ENCODE data around the gene FEM1A. TPM values are rescaled to one million over a fixed set of nuclear protein-coding genes. Genes with fewer than 3 reads are reported as not detected.
"Not testable (repeated sequence)": the region's sequence is repeated elsewhere in the genome, so short reads cannot be mapped to it uniquely, and the experiment has no call there.

The FEM1A gene
- total and polyA plus RNA-seq, 2 donors (not counting 1 experiment from before 2014, with no cell fraction given), result 5.8 to 18.7 TPM

DNA sequence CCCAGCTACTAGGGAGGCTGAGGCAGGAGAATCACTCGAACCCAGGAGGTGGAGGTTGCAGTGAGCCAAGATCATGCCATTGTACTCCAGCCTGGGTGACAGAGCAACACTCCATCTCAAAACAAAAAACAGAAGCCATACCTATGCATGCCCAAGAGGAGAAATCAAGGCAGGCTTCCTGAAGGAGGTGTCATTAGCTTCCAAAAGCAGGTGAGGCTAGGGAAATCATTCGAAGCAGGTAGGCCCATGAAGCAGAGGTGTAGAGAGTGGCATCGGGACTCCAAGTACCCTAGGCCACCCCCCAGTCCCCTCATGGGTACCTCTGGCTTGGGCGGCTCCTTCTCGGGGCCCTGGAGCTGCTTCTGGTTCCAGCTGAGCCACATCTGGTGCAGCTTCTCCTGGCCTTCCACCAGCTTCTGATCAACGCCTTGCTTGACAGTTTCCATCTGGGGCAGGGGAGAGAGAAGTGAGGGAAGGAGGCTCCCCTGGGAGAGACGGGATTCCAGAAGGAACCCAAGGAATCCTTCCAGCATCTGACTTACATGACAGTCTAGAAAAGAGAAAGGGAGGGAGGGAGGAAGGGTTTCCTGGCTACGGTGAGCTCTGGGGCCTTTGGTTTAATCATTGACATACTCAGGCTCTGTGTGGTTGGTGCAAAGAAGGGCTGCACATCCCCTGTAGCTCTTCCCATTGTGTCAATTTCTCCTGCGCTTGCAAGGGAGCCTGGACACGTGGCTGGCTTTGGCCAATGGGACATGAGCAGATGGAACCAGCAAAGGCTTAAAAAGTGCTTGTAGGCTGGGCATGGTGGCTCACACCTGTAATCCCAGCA lies 53.0 kb downstream of the FEM1A start:
- H3K4me3 Mint-ChIP-seq, result no peak overlapping the region
- Histone ChIP-seq H3K4me1 (ENCODE audit: control insufficient read depth in 2 of 2, insufficient read depth in 2 of 2, low read length in 2 of 2) (peaks cover 0 to 21% of the 10 kb centered on the region in 2 donors), H3K27me3 (replicated peaks in 1 of 4; ENCODE audit: control extremely low read depth in 1 of 4, control insufficient read depth in 3 of 4, insufficient read depth in 4 of 4, low read length in 3 of 4) (no peaks in the 10 kb centered on the region), H3K79me2 (ENCODE audit: control insufficient read depth, insufficient read depth, low read length) (peaks cover 4% of the 10 kb centered on the region), H3K9ac (ENCODE audit: low read length) (no peak overlapping the region), H3K9me3 (ENCODE audit: control extremely low read depth in 1 of 3, control insufficient read depth in 2 of 3, insufficient read depth in 1 of 3, low read length in 2 of 3) (no peaks in the 10 kb centered on the region), H3K4me2 (replicated peaks; ENCODE audit: low read depth, low read length, poor library complexity, severe bottlenecking) (no peak overlapping the region), H2AFZ (ENCODE audit: insufficient read depth, low read depth, low read length, poor library complexity, severe bottlenecking) (no peak overlapping the region), H3K4me3 (ENCODE audit: control extremely low read depth in 1 of 5, extremely low read depth in 1 of 5, insufficient read depth in 1 of 5, low read depth in 2 of 5, low read length in 4 of 5) (no peak overlapping the region), H4K20me1 (ENCODE audit: control insufficient read depth, insufficient read depth, low read length, poor library complexity, severe bottlenecking) (no peaks in the 10 kb centered on the region), H3K27ac (ENCODE audit: low read length in 2 of 2) (no peak overlapping the region), H3K36me3 (replicated peaks in 1 of 2; ENCODE audit: control extremely low read depth in 1 of 2, control insufficient read depth in 1 of 2, extremely low read depth in 1 of 2, insufficient read depth in 2 of 2, low read length in 1 of 2) (peaks cover 1 to 21% of the 10 kb centered on the region in 2 experiments)
- H3K4me1 Mint-ChIP-seq, result peaks cover 16% of the 10 kb centered on the region
- TF ChIP-seq, protein P1, sequence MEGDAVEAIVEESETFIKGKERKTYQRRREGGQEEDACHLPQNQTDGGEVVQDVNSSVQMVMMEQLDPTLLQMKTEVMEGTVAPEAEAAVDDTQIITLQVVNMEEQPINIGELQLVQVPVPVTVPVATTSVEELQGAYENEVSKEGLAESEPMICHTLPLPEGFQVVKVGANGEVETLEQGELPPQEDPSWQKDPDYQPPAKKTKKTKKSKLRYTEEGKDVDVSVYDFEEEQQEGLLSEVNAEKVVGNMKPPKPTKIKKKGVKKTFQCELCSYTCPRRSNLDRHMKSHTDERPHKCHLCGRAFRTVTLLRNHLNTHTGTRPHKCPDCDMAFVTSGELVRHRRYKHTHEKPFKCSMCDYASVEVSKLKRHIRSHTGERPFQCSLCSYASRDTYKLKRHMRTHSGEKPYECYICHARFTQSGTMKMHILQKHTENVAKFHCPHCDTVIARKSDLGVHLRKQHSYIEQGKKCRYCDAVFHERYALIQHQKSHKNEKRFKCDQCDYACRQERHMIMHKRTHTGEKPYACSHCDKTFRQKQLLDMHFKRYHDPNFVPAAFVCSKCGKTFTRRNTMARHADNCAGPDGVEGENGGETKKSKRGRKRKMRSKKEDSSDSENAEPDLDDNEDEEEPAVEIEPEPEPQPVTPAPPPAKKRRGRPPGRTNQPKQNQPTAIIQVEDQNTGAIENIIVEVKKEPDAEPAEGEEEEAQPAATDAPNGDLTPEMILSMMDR (IDR thresholded peaks at IDR 0.05), result no peak
- TF ChIP-seq EZH2 (IDR thresholded peaks at IDR 0.05; ENCODE audit: borderline replicate concordance, insufficient read depth, low read depth, low read length, poor library complexity, severe bottlenecking), result no peak
- DNase-seq (no peak), ATAC-seq (ENCODE audit: low read depth) (no peak)
- ChIA-PET POLR2A (no interaction called here), CTCF (interaction anchor here (0.5 to 19.5 kb wide), 5 partner anchors 8 to 33 kb away, joined by 3 to 612 read pairs (median 3); no protein-coding TSS in a partner anchor)
- intact Hi-C loops (cut with micrococcal nuclease), result no loop called here
- no peaks in the 10 kb centered on the region for H3K27me3 Mint-ChIP-seq
- WGBS (ENCODE audit: insufficient coverage), result 95% methylated on average over 4 of the region's 10 CpGs
- H3K27ac Mint-ChIP-seq, result no peak overlapping the region
- no peaks in the 10 kb centered on the region for H3K9me3 Mint-ChIP-seq (ENCODE audit: insufficient read depth)

DNA sequence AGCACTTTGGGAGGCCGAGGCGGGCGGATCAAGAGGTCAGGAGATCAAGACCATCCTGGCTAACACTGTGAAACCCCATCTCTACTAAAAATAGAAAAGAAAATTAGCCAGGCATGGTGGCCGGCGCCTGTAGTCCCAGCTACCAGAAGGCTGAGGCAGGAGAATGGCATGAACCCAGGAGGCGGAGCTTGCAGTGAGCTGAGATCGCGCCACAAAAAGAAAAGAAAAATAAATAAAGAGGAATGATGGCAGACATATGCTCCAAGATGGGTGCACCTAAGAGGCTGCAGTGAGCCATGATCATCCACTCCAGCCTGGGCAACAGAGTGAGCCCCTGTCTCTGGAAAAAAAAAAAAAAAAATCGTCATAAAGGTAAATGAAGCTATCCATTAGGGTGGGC lies 54.4 kb downstream of the FEM1A start:
- DNase-seq; H3K4me3 ChIP-seq (ENCODE audit: control extremely low read depth in 1 of 5, extremely low read depth in 1 of 5, insufficient read depth in 1 of 5, low read depth in 2 of 5, low read length in 4 of 5); H3K27ac ChIP-seq (ENCODE audit: low read length in 2 of 2); H3K4me2 ChIP-seq (replicated peaks; ENCODE audit: low read depth, low read length, poor library complexity, severe bottlenecking); H3K9me3 Mint-ChIP-seq (ENCODE audit: insufficient read depth); H3K9ac ChIP-seq (ENCODE audit: low read length); H4K20me1 ChIP-seq (ENCODE audit: control insufficient read depth, insufficient read depth, low read length, poor library complexity, severe bottlenecking); H2AFZ ChIP-seq (ENCODE audit: insufficient read depth, low read depth, low read length, poor library complexity, severe bottlenecking); H3K27me3 ChIP-seq (replicated peaks in 1 of 4; ENCODE audit: control extremely low read depth in 1 of 4, control insufficient read depth in 3 of 4, insufficient read depth in 4 of 4, low read length in 3 of 4); H3K79me2 ChIP-seq (ENCODE audit: control insufficient read depth, insufficient read depth, low read length); H3K4me3 Mint-ChIP-seq; ATAC-seq (ENCODE audit: low read depth); H3K9me3 ChIP-seq (ENCODE audit: control extremely low read depth in 1 of 3, control insufficient read depth in 2 of 3, insufficient read depth in 1 of 3, low read length in 2 of 3); intact Hi-C loops (cut with micrococcal nuclease); H3K27me3 Mint-ChIP-seq; H3K4me1 Mint-ChIP-seq; H3K27ac Mint-ChIP-seq: not testable (repeated sequence)
- 100% methylated on average over 3 of the region's 9 CpGs for WGBS (ENCODE audit: insufficient coverage)
- peaks cover 0 to 13% of the 10 kb centered on the region in 2 donors for H3K4me1 ChIP-seq (ENCODE audit: control insufficient read depth in 2 of 2, insufficient read depth in 2 of 2, low read length in 2 of 2)
- ChIA-PET POLR2A (interaction anchor here (0.6 to 0.9 kb wide), 4 partner anchors 14 to 38 kb away, joined by 3 to 4 read pairs (median 4); partner anchors contain the start of gene PLIN3), CTCF (interaction anchor here (0.9 to 19.5 kb wide), 4 partner anchors 12 to 66 kb away, joined by 3 to 612 read pairs (median 4); no protein-coding TSS in a partner anchor)
- H3K36me3 ChIP-seq (replicated peaks in 1 of 2; ENCODE audit: control extremely low read depth in 1 of 2, control insufficient read depth in 1 of 2, extremely low read depth in 1 of 2, insufficient read depth in 2 of 2, low read length in 1 of 2), result peaks cover 1 to 19% of the 10 kb centered on the region in 2 experiments
